ENCODE results near the gene PLCB4.

PLCB4 gene

GRCh38 chr20:9323622-9324021 is 254.7 kb downstream of the PLCB4 start:
- no peak for DNase-seq (ENCODE audit: low spot score)

- DNase-seq (ENCODE audit: low spot score) = no peak
These were observed 260.6 kb downstream of the PLCB4 start for GRCh38 chr20:9329355-9330101.

DNA sequence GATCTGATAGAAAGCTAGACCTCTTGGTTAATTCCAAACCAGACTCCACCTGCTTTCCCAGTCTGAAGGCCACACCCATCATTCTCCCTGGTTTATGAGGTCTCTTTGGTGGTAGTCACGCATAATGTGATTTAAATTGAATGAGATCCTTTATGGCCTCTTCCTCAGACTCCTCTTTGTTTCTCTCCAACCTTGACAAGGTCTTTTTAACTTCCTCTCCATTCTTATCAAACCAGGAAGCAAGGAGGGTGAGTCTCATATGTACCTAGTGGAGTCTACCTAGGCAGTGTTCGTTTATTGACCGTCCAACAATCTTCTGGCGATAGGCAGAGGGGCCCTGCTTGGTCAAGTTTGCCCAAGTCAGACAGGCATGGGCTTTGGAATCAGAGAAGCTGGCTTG is 261.3 kb downstream of the PLCB4 start:
- no peak for DNase-seq (ENCODE audit: low spot score)

DNA sequence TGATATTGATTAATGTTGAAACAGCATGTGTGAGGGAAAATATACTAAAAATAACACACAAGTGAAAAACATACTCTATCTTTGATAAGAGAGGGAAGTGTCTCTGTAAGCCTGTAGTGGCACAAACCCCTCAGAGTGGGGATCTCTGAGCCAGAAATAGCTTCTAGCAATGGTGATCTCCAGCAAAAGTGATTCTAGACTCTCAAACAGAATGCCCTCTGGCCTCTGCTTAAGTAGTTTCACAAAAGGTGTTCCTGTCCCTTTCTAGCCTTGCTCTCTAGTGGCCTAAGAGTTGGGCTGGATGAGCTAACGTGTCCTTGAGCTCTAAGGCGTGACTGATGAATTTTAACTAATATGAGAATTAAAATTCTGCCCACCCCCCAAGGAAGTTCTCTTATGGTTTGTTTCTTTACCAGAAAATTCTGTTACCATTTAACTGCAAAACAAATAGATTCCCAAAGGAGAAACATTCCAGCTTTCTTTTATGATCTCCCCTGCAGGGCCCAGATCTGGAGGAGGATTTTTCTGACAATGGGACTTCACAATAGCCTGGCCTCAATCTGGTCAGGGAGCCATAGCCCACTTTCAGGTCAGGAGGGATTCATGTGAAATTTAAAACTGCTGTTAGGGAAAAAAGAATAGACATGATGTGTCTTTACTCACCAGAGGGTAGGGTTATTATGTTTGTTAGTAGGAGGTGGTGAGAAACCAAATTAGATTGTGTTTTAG is 263.0 kb downstream of the PLCB4 start:
- DNase-seq (ENCODE audit: low spot score) = peak; percentile 59

DNA sequence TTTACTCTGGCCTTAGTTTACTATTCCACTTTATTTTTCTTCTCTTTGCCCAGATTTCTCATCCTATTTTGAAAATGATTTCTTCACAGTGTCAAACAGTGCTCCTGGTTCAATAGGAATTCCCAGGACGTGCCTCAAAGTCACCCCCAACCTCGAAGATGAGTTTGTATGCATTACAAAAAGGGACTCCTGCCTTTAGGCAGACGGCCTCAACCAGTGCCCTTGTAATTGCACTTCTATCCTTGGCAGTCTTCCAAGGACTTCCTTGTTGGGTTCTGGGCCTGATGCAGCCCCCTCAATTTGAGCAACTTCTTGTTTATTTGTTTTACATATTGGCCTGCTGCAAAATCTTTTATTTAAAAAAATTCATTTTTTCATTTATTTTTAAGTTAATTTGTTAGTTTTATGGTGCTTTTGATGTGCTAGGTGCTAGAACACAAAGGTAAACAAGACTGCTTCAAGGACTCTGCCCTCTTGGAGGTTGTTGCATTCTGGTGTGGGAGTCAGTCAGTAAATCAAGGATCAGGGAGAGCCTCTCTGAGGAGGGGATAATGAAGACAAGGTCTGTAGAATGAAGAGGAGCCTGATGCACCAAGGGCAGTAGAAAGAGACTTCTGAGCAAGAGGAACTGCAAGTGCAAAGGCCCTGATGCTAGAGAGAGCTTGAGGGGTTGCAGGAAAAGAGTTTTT is 264.0 kb downstream of the PLCB4 start:
- no peak for DNase-seq (ENCODE audit: low spot score)

DNA sequence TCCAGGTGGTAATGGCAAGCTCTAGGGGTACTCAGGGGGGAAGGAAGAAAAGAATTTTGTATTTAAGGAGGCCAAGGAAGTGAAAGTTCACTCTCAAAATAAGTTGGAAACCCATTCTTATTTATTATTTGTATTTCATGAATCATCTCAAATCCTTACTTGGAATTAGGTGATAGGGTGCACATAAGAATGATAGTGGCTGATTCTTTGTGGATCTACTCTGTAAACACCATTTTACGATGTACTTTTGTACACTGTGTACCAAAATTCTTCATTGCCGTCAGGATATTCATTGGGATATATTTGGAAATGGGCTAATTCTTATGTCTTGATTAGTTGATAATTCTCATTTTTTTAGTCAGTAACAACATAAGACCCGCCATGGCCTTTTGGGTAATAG is 266.0 kb downstream of the PLCB4 start:
- no peak for DNase-seq (ENCODE audit: low spot score)

DNA sequence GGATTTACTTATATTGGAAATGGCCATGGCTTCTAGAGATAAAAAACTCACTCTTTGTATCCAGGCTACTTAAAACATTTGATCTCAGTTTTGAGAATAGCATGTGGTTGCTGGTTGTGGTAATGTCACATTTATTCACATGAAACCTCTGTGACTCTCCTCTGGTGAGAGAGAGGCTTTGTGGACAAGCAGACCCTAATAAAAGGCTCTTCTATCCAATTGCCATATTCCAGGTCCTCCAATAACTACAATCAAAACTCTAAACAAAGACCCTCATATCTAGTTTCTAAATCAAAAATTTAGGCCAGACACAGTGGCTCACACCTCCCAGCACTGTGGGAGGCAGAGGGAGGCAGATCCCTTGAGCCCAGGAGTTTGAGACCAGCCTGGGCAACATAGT is 269.2 kb downstream of the PLCB4 start:
- no peak for DNase-seq (ENCODE audit: low spot score)

DNA sequence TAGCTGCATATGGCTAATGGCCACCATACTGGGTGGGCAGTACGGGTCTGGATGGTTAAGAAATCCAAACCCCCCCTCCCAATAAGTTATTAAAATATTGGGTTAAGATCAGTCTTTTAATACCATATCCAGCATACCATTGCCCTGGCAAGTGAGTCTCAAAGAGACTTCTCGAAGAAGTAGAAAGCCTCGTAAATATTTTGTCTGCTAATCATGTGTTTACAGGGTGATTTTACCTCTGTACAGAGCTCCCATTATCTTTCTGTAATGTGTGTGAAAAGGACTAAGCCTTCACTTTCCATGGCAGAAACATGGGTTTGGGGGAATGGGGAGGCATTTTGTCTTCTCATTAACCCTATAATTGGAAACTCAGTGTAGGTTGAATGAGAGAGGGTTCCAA is 270.8 kb downstream of the PLCB4 start:
- DNase-seq (ENCODE audit: low spot score) = no peak

GRCh38 chr20:9342651-9343050 is 273.8 kb downstream of the PLCB4 start:
- no peak for DNase-seq (ENCODE audit: low spot score)

DNA sequence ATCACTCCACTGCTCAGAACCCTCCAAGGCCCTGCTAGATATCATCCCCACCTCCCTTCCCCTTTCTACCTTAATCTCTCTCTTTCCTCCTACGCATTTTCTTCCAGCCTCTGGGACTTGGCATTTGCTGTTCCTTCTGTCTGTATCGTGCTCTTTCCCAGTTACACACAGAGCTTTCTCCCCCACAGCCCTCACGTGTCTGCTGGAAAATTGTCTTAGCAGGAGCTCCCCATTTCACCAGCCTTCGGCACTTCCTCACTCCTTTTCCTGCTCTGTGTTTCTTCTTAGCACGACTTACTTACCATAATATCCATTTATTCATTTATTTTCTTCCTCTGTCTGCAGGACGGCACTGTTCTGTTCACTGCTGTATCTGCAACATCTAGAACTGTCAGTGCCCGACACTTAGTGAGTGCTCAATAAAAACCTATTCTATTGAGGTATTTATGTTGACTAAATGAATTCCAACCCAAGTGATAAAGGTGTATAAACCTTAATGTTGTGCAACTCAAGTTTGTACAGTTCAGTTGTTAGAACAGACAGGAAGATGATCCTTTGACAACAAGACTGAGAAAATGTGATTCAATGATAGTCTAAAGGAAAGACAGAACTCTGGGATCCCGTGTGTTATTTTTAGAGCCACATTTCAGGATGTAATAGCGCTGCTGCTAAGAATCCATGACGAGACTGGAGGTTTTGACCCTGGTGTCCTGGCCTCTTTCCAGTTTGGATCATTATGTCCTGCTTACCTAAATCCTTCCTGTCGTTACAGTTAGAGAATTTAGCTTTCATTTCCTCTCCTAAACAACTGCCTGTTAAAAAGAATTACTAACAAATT is 275.4 kb downstream of the PLCB4 start:
- DNase-seq (ENCODE audit: low spot score) = peak; percentile 78

DNA sequence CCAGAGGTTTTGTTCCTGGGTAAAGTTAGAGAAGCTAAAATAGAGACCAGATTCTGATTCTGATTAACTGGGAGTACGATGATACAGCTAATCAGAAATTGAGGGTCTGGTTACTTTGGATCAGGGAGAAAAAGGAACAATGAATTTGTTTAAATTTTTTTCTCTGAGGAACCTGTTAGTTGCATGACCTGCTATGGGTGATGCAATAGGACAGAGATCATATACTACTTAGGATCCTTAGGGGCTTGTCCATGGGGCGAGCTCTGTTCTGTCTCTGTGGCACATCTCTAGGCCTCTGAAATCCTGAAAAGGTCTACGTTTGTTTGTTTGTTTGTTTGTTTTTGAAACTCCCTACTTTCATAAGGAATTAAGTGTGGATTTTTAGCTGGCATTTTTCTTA is 279.4 kb downstream of the PLCB4 start:
- no peak for DNase-seq (ENCODE audit: low spot score)

DNA sequence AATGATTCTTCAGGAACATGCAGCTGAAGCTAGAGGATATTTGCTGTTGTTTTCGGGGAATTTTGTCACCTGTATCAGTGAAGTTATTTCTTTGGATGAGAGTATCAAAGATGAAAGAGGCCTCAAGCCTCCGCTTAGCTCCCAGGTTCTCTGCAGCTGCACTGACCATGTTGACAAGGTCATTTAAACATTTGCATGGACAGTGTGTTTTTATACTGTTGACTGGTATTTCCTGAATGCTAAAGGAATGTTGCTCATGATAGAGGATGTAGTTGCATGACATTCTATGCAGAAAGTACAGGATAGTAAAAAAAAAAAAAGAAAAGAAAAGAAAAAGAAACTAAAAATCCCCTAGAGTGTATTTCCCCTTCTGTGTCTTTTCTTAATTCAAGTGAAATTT is 279.9 kb downstream of the PLCB4 start:
- DNase-seq (ENCODE audit: low spot score) = no peak

DNA sequence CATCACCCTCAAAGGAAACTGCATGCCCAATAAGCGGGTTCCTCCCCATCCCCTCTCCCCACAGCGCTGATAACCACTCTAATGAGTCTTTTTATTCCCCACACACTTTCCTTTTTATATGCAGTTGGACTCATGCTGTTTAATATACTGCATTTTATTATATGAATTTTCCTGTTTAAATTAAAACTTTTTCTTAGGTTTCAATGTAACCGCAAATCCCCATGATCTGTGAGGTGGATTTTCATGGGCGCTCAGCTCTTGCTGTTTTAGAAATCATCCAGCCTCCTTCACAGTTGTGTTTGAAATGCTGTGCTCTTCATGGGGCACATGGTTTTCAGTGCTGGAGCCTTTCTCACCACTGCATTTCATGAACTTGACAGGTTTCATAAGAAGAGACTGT is 280.4 kb downstream of the PLCB4 start:
- no peak for DNase-seq (ENCODE audit: low spot score)

DNA sequence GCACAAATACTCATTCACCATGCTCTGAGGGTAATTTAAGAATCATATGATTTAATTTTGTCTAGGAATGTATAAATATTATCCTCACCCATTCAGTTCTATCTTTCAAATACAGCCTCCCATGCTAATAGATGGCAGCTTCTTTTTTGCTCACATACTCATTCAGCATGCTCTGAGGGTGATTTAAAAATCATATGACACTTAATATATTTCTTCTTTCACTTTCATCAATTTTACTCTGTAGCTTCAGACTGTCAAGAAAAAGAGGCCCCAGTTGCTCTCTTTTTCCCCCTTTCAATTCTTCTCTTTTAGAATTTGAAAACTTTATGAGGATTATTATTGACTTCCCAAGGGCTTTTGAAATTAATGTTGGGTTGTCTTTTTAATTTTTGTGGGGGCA is 283.9 kb downstream of the PLCB4 start:
- DNase-seq (ENCODE audit: low spot score) = no peak

DNA sequence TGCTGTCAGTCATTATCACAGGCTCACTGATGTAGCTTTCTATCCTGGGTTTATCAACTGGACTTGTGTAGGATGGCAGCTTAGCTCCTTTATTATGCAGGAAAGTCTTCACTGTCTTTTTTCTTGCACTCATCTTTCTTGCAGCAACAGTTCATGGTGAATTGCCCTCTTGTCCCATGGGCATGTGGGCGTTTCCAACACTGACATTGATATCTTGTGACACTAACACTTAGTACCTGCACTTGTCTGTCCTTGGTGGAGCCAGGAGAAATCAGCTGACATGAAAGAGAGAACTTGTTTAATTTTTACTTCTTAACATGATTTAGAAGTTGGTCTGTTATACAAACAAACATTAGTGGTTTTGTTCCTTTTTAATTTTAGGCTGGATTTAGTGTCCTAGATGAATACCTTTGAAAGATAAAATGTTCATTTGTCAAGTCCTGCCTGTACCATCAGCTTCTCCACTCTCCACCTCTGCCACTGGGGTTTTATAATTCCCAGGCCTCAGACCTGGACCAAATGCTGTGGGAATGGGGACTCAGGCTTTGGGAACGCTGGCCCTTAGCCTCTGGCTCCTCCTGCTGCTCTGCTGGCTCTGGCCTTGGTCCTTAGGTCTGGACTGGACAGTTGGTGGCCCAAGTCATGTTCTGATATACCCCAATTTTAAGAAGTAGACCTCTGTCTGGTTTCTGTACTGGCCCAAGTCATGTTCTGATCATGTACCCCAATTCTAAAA is 284.5 kb downstream of the PLCB4 start:
- no peak for DNase-seq (ENCODE audit: low spot score)

DNA sequence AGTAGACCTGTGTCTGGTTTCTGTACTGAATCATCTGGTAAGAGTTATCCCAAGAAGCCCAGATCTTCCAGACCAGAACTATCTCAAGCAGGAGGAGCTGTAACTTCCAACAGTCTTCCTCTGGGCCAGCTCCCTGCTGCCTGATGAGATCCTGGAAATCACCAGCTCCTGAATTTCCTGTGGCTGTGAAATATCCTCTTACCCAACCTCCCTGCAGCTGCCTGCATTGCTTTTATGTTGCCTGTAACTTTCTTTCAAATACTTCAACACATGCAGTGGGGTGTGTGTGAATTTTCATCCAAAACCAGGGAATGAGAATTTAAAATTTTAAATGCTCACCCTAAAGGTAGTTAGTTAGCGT is 285.0 kb downstream of the PLCB4 start:
- no peak for DNase-seq (ENCODE audit: low spot score)

GRCh38 chr20:9354579-9354978 is 285.7 kb downstream of the PLCB4 start:
- DNase-seq (ENCODE audit: low spot score) = no peak

DNA sequence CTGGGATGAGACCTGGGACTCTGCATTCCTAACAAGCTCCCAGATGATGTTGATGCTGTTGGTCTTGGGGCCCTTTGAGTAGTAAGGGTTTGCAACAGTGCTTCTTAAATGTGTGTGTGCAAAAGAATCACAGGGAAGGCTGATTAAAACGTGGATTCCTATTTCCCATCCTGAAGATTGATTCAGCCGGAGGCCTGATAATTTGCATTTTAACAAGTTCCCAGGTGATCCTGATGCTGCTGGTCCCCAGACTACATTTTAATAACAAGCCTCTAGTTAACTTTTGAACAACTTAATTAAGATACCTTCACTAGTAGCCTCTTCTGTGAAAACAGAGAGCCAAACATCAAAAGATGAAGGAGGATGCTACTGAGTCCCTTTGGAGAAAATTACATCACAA is 289.1 kb downstream of the PLCB4 start:
- DNase-seq (ENCODE audit: low spot score) = no peak

DNA sequence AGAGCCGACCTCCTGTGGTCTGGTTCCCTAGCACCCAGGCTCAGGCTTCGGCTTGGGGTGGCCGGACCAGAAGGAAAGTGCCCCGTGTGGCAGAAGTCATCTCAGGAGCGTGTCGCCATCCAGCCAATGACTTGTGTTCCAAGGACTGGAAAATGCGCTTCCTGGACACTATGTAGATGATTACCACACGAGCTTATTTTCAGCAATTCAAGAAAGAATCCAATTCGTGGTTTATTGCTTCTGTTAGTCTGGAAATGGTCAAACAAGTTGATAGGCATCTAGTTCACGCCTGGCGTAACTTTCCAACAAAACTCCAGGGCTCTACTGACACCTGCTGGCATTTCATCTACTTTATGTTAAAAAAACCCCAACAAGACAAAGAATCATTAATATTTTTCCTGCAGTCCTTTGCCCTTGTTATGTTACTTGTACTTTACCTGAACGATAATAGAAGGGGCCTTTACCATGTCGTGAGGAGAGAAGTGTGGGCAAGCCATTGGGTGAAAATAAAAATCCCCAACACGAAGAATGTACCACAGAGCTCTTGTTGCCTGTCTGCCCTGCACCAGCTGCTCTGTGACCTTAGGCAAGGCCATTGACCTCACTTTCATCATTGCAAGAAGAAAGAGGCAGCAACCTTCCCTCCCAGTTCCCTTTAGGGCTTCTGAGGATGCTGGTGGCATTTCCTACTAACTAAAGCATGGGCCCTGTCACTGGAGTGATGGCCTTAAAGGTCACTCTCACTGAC is 290.8 kb downstream of the PLCB4 start:
- DNase-seq (ENCODE audit: low spot score) = peak; percentile 72

DNA sequence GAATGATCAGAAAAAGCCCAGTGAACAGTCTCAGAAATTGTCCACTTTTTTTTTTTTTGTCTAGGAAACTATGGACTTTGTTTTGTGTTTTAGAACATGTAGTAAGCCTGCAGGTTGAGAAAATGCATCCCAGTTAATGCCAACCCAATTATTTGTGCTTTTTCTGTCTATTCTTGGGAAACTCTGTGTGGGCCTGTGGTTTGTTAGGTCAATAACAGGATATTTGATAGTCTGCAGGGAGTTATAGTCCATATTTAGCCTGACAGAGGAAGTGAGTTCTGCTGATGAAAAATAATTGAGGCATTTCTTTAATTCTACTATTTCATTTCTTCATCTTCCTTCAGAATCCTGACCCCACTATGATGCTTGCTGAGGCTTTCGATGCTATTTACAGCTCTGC is 291.5 kb downstream of the PLCB4 start:
- no peak for DNase-seq (ENCODE audit: low spot score)

- DNase-seq (ENCODE audit: low spot score) = no peak
These were observed 294.8 kb downstream of the PLCB4 start for GRCh38 chr20:9363673-9364072.
